Measurements from ENCODE around the gene UFD1.

UFD1 gene

DNA sequence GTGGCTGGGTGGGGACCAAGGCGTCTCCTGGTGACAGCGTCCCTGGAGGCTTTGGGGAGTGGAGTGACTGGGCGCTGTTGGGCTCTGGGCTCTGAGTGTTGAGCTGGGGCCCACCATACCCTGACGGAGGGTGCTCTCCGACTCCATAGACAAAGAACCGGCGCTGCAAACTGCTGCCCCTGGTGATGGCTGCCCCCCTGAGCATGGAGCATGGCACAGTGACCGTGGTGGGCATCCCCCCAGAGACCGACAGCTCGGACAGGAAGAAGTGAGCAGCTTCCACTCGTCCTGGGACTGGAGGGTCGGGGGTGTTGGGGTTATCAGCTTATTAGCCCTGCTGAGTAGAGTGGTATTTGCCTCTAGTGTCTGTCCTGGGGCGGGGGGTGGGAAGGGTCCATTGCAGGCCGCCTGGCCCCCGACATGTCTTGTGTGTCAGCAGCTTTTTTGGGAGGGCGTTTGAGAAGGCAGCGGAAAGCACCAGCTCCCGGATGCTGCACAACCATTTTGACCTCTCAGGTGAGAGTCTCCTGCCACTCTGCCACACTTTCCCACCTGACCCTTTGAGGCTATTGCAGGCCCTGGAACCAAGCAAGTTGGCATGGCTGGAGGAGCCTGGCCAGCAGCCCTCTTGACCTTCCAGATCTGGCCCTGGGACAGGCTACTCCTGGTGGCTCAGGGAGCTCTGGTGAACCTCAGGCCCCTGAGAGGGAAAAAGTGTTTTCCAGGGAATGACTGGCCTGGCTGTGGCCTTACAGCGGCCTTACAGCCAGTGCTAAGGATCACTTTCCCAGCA is 37.6 kb upstream of the UFD1 start:
- DNase-seq (ENCODE audit: low spot score) = no peak

DNA sequence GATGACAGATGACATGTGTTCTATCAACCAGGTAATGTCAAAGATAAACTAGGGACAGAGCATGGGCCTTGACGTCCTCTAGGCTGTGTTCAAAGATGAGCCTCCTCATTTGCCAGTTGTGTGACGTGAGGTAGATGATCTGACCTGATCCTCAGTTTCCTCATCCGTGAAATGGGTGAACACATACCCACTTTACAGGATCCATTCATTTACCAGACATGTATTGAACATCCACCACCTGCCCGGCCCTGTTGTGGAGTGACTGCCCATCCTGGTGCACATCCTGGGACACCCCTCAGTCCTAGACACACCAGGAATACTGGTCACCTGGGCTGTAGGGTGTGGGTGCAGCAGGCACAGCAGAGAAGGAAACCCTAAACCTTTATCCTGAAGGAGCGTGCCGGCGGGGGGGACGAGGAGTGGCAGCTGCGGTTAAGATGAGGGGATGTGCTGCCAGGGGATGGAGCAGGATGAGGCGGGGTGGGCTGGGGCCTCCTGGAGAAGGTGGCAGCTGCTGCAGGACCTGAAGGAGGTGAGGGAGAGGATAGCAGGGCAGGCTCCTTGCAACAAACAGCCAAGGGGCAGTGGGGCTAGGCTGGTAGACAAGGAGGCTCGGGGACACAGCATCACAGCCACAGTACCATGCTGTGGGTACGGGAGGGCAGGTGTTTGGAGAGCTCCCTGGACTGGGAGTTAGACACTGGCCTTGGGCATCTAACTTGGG is 36.8 kb upstream of the UFD1 start:
- DNase-seq (ENCODE audit: low spot score) = no peak

DNA sequence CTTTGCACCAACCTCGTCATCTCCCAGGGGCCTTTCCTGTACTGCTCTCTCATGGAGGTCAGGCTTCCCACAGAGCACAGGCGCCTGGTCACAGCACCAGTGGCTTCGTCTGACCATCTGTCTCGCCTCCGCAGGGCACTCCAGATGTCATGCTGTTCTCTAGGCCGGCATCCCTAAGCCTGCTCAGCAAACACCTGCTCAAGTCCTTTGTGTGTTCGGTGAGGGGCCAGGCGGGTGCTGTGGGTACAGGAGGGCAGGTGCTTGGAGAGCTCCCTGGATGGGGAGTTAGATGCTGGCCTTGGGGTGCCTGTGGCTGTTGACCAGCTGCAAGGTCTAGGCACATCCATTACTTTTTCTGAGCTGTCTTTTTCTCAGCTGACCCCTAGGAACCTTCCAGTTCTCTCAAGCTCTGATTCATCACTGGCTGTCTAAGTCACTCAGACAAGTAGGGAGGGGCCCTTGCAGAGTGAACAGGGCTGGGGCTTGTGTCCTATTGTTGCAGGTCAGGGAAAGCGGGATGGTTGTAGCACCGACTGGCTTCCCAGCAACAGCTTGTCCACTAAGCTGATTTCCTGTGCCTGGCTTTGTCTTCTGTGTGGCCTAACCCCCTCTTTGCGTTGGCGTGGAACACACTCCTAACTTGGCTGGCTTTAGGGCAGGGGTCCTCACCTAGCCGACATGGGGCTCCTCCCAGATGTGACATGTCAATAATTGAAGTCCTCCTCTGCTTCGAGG is 36.0 kb upstream of the UFD1 start:
- no peak for DNase-seq (ENCODE audit: low spot score)

DNA sequence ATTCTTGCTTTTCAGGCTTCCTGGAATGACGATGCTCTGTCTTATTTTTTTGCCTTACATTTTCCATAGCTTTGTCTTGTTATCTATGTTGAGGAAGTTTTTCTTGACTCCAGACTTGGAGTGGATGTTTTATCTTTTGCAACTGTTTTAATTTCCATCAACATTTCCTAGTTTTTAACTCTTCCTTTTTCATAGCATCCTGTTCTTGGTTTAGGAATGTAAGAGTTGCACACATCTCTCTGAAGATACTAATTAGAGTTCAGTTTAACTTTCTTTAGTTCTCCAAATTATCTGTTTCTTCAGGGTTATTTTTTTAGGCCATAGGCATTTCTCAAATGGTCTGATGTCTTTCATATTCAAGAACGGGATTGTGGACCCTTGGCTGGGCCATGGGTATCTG is 34.8 kb upstream of the UFD1 start:
- DNase-seq (ENCODE audit: low spot score) = no peak

DNA sequence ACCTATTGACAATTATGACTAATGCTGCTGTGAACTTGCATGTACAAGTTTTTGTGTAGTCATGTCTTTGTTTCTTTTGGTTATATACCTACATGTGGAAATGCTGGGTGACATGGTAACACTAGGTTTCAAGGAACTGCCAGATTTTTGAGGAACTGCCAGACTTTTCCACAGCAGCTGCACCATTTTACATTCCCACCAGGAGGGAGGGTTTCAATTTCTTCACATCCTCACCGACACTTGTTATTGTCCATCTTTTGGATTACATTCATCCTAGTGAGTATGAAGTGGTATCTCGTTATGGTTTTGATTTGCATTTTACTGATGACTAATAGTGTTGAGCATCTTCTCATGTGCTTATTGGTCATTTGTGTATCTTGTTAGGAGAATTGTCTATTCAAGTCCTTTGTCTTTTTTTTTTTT is 31.9 kb upstream of the UFD1 start:
- no peak for DNase-seq (ENCODE audit: low spot score)

DNA sequence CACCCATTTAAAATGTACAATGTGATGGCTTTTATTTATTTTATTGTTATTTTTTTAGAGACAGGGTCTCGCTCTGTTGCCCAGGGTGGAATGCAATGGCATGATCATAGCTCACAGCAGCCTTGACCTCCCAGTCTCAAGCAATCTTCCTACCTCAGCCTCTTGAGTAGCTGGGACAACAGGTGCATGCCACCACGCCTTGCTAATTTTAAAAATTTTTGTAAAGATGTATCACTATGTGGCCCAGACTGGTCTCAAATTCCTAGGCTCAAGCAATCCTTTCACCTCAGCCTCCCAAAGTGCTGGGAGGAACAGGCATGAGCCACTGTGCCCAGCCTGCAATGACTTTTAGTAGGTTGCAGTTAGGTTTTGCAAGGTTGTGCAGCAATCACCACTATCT is 30.9 kb upstream of the UFD1 start:
- DNase-seq (ENCODE audit: low spot score) = no peak

DNA sequence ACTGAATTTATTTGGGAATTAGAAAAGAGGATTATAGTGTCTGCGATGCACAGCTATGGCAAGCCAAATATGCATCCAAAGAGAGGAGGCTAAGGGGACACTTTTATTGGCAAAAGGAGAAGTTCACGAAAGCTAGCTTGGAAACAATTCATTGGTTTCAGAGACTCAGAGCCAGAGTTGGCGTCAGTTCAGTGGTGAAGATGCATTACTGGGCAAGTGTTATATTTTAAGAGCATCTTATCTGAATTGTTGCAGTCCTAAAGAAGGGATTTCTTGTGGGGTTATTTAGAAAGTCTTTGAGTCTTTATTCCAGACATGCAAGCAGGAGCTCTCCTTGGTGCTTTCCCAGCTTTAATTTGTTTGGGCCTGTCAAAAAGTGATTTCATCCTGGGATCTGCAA is 30.2 kb upstream of the UFD1 start:
- no peak for DNase-seq (ENCODE audit: low spot score)

DNA sequence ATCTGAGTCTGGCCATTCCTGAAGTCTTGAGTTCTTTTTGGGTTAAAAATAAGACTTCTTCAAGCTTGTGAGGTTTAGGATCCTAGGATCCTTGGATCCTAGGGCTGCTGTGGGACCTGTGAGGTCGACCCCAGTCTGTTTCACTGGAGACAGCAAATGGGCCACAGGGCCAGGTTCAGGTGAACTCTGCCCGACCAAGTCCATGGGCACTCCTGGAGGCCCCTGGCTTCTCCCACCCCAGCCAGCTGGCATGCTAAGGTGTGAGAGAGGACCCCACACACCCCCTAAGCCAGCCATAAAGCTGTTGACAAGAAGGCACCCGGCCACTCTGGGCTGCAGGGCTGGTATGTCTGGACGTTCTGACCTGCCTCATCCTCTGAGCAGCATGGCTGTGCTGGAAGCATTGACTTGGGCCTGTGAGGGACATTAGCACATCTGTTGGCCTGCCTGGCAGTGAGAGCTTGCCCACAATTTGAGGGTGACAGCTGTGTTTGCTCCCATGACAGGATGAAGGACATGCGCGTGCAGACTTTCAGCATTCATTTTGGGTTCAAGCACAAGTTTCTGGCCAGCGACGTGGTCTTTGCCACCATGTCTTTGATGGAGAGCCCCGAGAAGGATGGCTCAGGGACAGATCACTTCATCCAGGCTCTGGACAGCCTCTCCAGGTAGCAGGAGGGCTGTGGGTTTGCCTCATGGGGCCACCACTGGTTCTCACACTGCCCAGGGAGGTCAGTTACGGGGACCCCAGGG is 29.2 kb upstream of the UFD1 start:
- DNase-seq (ENCODE audit: low spot score) = no peak

DNA sequence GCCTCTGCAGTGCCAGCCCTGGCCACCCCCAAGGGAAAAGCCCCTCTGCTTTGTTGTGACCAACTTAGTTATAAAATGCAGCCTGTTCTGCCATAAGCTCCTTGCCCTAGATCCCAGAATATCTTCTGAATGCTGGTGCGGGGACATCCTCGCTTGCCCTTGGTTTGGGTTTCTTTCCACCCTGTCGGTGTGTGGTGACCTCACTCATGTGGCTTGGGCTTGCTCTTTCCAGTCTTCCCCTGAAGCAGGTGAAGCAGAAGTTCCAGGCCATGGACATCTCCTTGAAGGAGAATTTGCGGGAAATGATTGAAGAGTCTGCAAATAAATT is 28.5 kb upstream of the UFD1 start:
- no peak for DNase-seq (ENCODE audit: low spot score)

DNA sequence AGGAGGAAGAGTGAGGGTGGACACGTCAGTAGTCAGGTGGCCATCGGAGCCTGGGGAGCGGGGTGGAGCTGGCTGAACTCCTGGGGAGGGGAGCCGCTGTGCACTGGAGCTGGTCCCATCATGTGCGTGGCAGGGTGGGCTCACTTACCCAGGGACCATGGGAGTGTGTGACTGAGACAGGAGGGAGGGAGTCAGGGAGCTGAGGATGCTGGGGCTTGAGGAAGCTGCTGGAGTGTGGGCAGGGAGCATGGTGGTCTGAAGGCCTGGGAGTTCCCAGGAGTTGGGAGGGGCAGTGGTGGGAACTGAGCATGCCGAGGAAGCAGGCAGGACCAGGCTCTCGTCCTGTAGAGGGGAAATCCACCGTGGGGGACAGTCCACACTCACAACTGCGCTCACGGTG is 27.2 kb upstream of the UFD1 start:
- DNase-seq (ENCODE audit: low spot score) = no peak

DNA sequence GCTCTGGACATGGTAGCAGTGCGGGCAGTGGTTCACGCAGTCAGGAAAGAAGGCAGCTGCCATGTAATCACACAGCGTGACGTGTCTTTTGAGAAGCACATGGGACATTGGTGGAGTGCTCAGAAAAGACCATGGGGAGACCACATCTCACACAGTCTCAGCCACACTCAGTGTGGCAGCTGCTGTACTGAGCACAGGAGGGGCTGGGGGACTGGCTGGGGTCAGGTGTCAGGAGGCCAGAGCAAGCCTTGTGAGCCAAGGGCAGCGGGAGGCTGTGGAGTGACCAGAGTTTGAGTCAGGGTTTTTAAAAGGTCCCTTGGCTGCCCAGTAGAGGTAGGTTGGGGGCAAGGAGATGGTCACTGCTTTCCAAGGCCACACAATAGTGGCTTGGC is 26.7 kb upstream of the UFD1 start:
- DNase-seq (ENCODE audit: low spot score) = no peak

DNA sequence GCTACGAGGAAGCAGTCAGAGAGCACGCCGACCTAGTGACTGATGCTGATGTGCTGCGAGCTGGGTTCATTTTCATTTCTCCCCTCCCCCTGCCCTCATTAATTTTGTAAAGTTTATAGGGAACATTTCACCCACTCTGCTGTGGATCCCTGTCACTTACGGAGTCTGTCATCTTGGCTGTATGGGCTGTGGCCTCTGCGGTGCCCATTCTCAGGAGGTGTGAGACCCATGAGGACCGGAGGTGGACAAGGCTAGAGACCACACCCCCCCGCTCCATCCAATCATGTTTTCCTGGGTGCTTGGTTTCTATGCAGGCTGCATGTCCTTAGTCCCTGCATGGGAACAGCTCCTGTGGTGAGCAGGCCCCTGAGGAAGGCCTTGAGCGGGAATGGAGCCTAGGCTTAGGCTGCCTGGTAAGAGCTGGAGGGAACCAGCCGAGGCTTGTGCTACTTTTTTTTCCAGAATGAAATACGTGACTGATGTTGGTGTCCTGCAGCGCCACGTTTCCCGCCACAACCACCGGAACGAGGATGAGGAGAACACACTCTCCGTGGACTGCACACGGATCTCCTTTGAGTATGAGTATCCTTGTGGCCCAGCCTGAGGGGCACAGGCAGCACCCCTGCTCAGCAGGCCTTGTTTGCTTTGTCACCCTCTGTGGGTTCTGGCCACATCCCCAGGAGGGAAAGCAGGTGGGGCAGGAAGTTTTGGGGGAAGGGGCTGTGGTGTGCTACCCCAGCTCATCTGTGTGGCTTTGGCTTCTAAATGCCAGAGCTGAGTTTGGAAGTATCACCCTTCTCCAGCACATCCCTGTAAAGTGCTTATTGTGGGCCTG is 26.1 kb upstream of the UFD1 start:
- no peak for DNase-seq (ENCODE audit: low spot score)

DNA sequence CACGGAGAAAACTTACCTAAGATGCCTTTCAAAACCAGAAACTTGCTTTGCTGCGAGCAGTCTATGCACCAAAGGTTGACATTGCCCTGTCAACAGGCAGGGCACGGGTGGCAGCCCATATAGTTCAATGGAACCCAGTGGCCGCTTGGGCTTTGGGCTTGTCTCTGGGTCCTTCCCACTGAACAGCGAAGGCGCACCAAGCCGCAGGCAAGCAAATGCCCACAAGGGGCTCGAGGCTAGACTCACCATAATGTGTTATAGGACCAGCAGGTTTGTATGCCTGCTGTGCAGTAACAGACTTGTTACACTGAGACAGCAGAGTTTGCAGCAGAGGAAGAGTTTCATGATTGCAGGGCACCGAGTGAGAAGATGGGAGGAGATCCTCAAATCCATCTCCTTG is 24.9 kb upstream of the UFD1 start:
- no peak for DNase-seq (ENCODE audit: low spot score)

DNA sequence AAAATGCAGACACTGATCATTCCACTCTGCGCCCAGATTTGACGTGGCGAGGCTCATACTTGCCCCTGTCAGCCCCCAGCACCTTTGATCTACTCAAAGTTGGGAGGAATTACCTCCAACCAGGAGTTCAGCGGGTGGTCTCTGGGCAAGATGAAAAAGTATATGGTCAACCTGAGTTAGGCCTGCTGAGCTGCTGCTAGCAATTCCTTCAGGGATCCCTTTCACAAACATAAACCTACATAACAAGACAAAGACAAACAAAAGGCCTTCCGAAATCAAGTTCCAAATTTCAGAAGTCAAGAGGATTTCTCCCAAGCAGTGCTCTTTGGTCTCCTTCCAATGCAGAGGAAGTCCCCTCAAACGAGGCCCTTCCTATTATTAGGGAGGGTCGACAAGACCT is 24.4 kb upstream of the UFD1 start:
- DNase-seq (ENCODE audit: low spot score) = no peak

DNA sequence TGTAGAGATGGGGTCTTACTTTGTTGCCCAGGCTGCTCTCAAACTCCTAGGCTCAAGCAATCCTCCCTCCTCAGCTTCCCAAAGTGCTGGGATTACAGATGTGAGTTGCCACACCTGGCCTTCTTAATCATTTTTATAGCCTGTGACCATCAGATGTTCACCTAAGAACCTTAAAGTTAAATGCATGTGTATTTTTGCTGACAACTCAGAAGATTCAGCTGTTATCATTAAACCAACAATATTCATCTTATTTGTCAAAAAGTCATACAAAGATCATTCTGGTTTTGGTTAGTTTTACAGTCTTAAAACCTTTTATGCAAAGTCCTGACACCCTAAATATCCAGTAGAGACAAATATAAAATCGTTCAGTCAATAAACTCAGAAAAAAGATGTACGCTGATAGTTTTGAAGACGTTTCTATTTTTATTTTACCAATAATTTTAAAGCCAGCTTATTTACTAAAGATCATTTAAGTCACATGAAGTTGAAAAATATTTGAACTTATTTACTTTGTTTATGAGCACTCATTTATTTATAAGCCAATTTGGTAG is 23.0 kb upstream of the UFD1 start:
- DNase-seq (ENCODE audit: low spot score) = no peak

DNA sequence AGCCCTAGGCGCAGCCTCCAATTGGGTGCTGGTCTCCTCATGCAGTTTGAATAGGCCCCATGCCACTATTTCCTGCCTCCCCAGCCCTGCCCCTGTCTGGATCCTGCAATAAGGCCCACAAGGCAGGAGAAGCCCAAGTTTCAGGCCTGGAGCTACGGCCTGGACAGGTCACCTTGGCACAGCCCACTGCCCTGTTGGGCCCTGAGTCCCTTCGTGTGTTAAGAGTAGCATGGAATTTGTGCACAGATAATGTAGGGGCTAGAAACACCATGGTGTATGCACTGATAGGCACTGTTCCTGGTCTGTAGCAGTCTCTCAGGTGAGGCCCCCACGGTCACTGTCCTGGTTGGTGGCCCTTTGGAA is 20.9 kb upstream of the UFD1 start:
- DNase-seq (ENCODE audit: low spot score) = no peak

DNA sequence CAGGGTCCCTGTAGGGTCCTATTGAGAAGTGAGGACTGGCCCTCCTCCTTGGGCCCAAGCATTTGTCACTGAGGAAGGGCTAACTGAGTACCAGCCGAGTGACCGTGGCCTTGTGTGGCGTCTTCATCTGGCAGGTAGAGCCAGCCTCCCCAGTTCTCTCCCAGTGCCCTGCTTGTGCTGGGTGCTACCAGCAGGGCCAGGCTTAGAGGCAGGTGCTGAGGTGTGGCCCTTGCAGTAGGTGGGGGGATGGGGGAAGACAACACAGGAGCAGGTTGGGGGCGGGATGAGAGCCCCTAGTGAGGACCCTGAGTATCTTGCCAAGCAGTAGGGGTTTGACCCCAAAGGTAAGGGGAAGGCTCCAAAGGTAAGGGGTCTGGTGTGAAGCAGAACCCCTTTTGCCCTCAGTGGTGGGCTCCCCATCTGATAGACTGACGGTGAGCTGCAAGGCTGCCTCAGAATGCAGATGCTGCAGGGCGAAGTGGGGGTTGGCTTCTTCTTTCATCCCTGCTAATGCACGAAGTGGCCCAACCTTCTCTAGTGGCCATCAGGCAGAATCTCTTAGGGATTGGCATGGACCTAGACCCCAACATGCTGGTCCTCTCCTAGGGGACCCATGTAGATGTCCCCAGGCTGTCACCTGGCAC is 20.4 kb upstream of the UFD1 start:
- DNase-seq (ENCODE audit: low spot score) = no peak

DNA sequence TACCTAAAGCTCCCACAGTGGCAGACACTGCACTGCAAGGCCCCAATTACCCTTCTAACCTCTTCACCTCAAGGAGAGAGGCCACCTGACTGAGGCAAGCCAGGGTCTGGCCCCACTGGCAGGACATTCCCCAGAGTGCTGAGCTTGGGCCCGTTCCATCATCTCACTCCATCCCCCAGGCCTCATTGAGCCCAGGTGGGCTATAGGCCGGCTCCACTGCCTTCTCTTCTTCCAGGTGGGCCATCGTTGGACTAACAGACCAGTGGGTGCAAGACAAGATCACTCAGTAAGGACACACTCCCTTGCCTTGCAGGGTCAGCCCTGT is 19.8 kb upstream of the UFD1 start:
- DNase-seq (ENCODE audit: low spot score) = no peak

DNA sequence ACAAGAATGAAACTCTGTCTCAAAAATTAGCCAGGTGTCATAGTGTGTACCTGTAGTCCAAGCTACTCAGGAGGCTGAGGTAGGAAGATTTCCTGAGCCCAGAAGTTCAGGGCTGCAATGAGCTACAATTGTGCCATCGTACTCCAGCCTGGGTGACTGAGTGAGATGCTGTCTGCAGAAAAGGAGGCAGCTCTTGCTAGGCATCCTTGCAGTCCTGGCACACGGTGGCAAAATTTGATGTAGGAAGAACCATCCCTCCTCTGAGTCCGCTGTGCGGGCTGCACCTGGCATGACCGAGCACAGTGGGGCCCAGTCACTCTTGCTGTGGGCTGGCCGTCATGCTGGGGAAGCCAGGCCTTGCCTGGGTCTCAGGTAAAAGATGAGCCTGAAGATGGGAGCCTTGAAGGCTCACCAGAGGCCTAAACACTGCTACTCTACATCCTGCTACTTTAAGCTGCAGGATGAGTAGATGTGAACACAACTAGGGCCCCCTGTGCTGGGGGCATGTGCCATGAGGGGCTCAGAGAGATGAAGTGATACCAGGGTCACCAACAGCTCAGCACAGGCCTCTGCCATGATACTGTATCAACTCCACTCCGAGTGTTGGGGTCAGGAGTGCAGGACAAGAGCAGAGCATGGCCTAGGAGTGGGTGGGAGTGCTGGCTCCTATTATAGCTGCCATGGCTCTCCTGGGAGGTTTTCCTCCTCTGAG is 19.3 kb upstream of the UFD1 start:
- DNase-seq (ENCODE audit: low spot score) = no peak

DNA sequence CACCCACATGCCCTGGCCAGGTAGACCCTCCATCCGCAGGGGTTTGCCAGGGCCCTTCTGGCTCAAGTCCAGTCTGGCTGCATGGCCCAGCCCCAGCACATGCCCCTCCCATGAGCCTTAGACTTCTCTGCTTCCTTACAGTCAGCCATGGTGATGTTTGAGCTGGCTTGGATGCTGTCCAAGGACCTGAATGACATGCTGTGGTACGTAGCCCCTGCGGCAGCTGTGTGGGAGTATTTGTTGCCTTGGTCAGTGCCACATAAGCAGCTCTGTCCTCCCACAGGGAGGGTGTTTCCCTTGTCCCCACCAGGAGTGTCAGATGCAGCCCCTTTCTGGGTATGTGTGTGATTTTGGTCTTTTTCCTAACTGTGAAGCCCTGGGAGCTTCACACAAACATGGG is 18.3 kb upstream of the UFD1 start:
- no peak for DNase-seq (ENCODE audit: low spot score)

DNA sequence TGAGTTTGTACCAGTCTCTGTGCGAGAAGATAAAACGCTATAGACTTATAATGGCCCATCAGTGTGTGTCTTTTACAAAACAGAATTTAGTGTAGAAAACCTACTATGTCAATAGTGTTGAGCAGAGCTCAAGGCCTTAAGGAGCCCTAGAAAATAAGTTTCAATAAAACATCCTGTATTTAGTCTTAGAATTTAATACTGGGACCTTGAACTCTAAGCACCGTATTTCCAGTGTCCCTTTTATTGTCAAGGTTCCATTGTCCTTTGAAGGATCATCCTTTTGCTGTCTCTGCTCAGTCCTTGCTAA is 17.3 kb upstream of the UFD1 start:
- no peak for DNase-seq (ENCODE audit: low spot score)

All from activated CD4-positive, alpha-beta T cell treated with anti-CD3 and anti-CD28 coated beads, Interleukin-2, Interleukin-4, amounts not matched to agents 100 ng/mL and 50 ng/mL, durations not matched to agents 16 hours and 8 hours (primary cell).